T-helper 2 cell (primary cell): ENCODE measurements around the gene COMMD10.

Experiments used
- DNase-seq, 5 experiments: peaks; one replicate each; pipeline versions ENCODE4 v3.0.0 to v3.0.0-alpha.2; 2012 to 2022

The COMMD10 gene

DNA sequence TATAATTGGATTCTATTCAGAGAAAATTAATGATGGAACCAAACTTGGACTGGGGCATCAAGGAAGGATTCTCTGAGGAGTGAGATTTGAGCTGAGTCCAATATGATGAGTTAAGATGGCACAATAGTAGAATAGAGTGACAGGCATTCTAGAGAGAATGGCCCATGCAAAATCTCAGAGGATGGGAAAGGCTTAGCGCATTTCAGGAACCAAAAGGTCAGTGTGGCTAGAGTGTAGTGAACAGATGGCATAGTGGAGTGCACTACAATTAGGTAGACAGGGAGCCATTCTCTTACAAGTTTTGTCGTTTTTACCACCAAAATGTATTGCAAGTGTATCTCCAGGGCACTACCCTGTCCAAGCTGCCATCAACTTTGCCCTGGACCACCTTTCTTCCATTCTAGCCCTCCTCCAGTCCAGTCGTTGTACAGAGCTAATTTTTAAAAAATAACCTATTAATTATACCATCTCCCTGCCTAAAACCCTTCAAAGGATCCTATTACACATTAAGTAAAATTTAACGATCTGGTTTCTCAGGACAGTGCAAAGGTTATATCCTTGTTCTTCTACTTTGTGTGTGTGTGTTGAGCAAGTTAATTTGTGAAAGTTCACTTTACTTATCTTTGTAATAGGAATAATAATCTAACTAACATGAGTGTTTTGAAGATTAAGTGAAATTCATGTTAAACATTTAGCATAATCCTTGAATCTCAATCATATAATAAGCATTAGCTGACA lies 211.7 kb downstream of the COMMD10 start:
- DNase-seq = no peak

DNA sequence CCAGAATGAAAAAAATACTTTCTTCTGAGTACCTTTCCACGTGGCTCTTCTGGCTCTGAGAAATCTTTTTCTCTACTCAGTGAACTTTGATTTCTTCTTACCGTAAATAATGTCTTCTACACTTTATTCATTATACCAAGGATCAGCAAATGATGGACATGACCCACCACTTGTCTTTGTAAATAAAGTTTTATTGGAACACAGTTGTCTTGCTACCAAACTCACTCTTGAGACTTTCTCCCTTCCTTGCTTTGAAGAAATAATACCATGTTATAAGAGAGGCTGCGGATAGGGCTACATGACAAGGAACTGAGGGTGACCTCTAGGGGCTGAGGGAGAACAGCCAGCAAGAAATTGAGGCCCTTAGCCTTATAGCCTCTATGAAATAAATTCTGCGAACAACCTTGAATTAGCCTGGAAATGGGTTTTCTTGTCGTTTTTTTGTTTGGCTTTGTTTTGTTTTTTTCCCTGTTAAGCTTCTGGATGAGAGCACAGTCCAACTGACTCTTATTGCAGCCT lies 212.5 kb downstream of the COMMD10 start:
- no peak for DNase-seq

DNA sequence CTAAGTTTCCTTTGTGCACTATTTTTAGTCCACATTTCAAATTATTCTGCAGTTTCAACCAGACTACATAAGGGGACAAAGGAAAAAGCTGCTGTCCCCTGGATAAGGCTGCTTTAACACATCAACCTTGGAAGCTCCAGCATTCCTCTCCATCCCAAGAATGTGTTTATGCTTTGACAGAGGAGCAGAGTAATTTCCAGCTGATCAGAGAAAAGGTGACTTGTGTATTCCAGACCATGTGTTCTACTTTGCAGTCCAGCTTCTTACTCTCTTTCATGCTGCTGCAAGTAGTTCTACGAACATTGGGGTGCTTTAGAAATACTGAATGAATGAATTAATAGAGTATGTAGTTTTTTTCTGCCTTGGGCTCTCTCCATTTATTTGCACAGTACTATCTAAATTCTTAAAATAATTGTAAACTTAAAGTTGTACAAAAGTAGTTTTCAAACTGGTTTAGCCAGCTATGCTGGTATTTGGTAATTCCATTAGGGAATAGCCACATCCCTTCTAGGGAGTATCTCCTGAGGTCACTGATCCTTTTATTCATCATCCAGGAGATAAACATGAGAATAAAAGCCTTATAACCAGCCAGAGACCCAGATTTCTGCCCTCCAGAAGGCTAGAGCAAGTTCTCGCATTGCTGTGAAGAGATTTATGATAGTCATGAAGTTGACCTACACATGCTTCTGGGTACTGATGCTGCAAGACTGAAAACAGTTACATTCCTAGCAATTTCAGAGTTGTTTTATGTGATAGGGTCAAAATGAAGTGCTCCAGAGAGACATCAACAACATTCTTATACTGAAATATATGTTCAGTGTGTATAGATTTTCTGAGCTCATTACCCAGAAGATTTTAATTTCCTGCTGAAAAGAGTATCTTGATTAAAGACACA lies 215.2 kb downstream of the COMMD10 start:
- no peak for DNase-seq

DNA sequence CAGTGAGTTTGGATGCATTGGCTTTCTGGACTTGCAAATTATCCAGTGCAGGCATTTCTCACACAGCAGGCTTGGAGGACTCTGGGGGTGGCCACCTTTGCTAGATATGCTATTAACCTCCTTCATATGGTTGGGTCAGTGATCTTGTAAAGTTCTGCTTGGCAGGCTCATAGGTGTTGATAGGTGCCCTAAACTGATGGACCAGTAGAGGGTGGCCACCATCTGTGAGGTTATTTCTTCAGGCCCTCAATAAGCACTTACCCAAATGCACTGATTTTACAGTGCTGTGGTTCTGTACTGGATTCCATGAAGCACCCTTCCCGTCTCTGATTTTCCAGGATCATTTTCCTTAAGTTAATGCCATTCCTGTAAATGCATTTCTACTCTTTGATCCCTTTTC lies 216.3 kb downstream of the COMMD10 start:
- no peak for DNase-seq

DNA sequence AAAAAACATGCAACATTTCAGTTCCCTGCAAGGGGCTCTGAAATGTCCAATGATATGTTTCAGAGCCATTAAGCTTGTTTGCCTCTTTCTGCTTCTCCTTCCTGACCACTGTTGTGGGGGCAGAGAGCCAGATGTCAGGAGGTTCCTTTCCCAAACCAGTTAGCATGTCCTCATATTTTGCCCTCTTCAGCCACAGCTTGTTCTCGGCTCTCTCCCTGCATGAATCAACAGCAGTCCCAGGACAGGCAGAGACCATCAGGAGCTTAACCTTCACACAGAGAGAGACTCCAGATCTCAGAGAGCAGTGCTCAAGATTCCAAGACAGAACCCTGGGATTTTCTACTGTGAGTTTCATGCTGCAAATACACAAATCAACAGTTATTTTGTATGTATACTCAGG lies 218.5 kb downstream of the COMMD10 start:
- DNase-seq = no peak

DNA sequence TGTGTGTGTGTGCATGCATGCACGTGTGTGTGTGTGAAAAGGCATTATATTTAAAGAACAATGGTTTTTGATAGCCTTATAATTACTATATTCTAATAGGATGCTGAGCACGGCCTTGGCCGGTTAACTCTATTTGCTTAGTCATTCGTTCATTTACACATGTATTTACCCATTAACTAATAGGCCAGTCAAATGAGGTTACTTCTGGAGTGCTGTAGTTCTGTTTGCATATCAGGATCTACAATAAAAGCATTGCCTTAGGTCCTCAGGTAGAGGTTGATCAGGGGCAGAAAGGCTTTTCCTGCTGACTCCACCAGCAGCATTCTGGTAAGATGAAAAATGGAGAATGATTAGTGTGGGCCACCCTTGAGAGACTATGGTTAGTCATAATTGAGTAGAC lies 219.0 kb downstream of the COMMD10 start:
- no peak for DNase-seq

DNA sequence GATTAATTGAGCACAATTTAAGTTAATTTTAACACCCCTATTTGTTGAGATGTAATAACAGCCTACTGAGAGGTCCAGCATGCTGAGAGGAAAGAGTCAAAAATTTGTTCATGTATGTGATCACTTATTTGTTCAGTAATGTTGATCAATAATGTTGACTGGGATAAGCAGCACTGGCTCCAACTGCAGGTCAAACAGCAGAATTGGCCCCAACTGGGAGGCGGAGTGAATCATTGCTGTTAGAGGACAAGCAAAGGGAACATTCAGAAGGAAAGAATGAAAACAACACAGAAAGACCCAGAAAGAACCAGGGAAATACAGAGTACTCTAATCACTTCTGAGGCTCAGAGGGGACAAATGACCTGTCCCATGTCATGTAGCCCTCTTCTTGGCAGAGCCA lies 221.1 kb downstream of the COMMD10 start:
- DNase-seq = no peak

DNA sequence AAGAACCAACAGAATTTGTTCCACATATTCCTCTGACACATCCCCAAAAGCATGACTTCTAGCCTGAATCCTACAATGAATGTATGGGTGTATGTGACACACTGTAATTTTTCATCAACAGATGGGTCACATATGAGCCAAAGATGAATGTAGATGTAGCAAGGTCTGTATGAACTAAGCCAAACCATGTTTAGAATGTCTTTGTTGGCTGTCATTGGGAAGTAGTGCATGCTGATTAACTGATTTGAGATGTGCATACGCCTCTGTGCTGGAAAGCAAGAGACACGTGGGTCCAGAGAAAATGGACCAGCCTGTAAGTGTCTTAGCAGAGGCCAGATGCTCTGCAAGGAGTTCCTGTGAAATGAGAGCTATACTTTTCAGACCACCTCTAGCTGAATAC lies 222.0 kb downstream of the COMMD10 start:
- DNase-seq = no peak

DNA sequence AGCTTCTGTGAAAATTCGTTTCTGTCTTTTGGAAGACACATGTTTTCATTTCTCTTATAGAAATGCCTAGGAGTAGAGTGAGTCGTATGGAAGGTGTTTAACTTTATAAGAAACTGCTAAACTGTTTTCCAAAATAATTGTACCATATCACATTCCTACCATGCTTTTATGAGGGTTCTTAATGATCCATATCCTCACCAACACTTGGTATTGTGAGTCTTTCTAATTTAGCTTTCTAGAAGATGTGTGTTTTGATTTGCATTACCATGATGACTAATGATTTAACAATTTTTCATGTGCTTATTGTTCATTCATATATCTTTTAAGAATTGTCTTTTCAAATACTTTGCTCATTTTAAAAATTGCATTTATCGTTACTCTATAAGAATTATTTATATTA lies 223.6 kb downstream of the COMMD10 start:
- no peak for DNase-seq

DNA sequence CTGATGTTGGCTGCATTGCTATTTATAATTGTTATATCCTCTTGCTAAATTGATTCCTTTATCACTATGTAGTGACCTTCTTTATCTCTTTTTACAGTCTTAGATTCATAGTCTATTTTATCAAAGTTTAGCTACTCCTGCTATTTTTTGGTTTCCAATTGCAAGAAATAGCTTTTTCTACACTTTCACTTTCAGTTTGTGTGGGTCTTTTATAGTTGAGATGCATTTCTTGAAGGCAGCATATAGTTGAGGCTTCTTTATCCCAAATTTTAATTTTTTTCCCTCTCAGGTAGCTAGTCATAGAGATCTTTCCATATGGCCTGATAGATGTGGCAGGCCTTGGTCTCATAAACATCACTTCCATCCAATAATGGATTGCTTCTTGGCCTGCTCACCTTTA lies 228.5 kb downstream of the COMMD10 start:
- DNase-seq = peak in 1 of 5 experiments; percentile 10

DNA sequence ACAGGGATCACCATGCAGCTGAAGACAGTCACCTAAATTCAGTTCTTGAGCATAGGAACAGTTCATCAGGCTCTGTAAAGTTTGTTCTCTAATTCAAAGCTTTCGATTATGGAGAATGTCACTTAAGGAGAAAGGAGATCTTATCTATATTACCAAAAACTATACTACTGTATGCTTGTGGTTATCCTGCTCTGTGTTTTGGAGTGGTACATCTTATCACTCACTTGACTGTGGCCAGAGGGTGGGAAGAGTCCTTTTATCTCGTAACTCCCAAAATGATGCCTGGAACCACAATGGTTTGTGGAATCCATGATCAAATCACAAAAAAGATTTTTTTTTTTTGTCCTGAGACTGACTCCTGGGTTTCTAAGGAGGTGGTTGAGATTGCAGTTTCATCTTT lies 230.7 kb downstream of the COMMD10 start:
- peak in 1 of 5 experiments; percentile 77 for DNase-seq

DNA sequence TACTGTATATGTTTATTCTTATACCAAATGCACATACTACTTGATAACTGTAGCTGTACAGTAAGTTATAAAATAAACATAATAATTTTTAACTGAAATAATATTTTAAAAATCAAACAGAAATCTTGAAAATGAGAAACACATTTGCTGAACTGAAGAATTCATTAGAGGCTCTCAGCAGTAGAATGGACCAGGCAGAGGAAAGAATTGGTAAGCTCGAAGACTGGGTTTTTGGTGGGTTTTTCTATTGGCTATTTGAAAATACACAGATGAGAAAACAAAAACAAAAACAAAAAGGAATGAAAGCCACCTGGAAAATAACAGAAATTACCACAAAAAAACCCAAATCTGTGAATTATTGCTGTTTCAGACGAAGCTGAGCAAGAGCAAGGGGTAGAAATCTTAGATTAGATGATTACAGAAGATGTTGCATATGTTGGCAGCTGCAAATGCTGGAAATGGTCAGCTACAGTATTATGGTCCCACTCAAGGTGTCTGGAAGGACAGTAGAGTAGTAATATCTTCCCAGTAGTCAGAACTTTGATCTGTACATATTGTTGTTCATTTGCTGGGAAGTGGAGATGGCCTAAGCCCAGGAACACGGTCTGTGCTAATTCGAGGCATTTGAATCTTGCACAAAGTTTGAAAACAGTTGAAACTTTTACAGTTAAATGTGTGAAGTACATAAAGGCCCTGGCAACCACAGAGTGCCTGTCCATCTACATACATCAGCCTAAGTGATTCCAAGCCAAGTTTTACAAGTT lies 233.4 kb downstream of the COMMD10 start:
- no peak for DNase-seq

DNA sequence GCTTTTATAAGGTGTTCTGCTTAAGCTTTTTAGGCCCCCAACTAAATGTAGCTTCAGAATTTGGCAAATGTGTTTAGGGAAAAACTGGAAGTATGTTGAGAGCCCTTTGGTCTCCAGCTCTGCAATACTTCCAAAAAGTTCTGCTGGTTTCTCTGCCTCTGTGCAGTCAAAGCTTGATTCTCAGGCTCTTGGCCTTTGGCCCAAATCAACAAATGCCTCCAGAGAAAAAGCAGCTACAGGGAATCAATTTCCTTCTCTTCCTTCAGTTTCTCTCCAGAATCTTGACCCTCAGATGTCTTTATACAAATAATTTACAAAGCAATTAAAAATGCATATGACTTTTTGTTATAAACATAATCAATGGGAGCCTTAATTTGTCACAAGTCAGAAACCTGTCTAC lies 235.7 kb downstream of the COMMD10 start:
- no peak for DNase-seq

DNA sequence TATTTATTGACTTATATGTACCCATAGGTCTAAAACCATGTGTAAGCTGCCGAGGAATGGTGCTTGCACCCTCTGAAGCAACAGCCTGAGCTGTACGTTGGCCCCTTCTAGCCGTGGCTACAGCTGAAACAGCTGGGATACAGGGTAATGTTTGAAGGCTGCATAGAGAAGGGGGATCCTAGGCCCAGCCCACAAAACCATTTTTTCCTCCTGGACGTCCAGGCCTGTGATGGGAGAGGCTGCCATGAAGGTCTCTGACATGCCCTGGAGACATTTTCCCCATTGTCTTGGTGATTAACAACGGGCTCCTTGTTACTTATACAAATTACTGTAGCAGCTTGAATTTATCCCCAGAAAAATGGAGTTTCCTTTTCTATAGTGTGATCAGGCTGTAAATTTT lies 244.7 kb downstream of the COMMD10 start:
- no peak for DNase-seq

DNA sequence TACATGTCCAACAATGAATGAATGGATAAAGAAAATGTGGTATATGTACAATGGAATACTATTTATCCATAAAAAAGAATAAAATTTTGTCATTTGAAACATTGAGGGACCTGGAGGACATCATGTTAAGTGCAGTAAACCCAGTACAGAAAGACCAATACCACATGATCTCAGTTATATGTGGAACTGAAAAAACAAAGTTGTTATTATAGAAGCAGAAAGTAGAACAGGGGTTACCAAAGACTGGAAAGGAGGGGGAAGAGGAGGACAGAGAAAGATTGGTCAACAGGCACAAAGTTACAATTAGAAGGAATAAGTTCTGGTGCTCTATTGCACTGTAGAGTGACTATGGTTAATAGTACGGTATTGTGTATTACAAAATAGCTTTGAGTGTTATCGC lies 256.0 kb downstream of the COMMD10 start:
- no peak for DNase-seq
